ENCODE results near the gene MS4A6A.
"Not testable (repeated sequence)": the region's sequence is repeated elsewhere in the genome, so short reads cannot be mapped to it uniquely, and the experiment has no call there.

Gene MS4A6A, protein sequence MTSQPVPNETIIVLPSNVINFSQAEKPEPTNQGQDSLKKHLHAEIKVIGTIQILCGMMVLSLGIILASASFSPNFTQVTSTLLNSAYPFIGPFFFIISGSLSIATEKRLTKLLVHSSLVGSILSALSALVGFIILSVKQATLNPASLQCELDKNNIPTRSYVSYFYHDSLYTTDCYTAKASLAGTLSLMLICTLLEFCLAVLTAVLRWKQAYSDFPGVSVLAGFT

DNA sequence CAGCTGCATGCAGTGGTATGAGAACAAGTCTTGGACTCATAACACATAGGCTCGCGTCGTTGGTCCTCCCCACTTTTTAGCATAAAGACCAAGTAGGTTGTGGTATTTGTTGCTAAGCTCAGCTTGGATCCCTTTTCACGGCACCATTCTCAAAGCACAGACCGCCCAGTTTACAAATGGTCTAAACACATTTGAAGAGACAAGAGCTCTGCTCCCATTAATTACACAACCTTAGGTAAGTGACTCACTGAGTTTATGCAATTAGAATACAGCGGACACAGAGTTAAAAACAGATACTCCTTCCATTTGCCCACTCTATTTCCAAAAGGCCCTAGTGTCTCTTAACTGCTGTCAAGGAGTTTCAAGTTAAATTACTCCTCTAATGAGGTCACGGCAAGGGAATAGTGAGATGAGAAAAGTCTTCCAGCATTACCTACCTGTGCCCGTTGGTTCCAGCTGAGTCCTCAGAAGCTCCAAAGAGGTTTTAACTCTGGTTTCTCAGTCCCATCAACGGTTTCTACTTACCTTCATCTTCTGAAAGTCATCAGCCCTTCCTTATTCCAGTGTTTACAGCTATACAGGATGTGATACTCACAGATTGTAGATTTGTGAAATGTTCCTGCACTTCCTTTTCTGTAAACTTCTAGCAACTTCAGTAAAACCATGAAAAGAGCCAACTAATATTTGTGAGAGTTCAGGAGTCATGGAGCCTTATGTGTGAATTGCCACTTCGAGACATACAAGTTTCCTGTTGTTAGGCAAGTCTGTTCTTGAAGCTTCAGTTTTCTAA is at the start of gene MS4A6A:
MS4A6A (minus strand) TSS at position 543 of the 790 bp plus-strand sequence. CDS start 1,356 bp downstream, outside the sequence.
- H3K27me3 Mint-ChIP-seq (ENCODE audit: low read depth), result peaks cover 6% of the 10 kb centered on the region
- no peak within 1 kb of the TSS for H3K27ac Mint-ChIP-seq
- no peaks in the 10 kb centered on the region for H3K36me3 Mint-ChIP-seq (ENCODE audit: low read depth)
- DNase-seq (ENCODE audit: low spot score), result no peak
- H3K4me3 Mint-ChIP-seq, result no peak within 1 kb of the TSS
- H3K4me1 Mint-ChIP-seq (ENCODE audit: low read depth), result peaks cover 3% of the 10 kb centered on the region
- H3K9me3 Mint-ChIP-seq, result no peaks in the 10 kb centered on the region

- DNase-seq (ENCODE audit: low spot score), result no peak
- Mint-ChIP-seq H3K4me3 (no peak overlapping the region), H3K4me1 (ENCODE audit: low read depth) (no peaks in the 10 kb centered on the region), H3K36me3 (ENCODE audit: low read depth) (no peaks in the 10 kb centered on the region), H3K27me3 (ENCODE audit: low read depth) (no peaks in the 10 kb centered on the region), H3K27ac (no peak overlapping the region), H3K9me3 (no peaks in the 10 kb centered on the region)
Observed at GRCh38 chr11:60230681-60231080, 47.8 kb upstream of the MS4A6A start.

DNA sequence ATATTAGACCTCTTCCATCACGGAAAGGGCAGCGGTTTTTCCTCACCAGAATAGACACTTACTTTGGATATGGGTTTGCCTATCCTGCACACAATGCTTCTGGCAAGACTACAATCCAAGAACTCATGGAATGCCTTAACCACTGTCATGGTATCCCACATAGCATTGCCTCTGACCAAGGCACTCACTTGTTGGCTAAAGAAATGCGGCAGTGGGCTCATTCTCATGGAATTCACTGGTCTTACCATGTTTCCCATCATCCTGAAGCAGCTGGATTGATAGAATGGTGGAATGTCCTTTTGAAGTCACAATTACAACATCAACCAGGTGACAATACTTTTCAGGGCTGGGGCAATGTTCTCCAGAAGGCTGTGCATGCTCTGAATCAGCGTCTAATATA is 39.3 kb upstream of the MS4A6A start:
- H3K9me3 Mint-ChIP-seq, result no peaks in the 10 kb centered on the region
- no peak for DNase-seq (ENCODE audit: low spot score)

DNA sequence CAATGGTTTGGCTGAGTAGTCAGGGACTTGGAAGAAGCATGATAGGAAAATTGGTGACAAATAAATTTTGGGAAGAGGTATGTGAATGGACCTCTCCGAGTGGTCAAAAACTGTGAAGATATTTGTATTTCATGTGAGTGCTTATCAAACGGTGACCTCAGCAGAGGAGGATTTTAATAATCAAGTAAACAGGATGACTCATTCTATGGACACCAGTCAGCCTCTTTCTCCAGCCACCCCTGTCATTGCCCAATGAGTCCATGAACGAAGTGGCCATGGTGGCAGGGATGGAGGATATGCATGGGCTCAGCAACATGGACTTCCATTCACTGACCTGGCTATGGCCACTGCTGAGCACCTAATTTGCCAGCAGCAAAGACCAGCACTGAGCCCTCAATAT is 38.8 kb upstream of the MS4A6A start:
- no peak for DNase-seq (ENCODE audit: low spot score)
- no peaks in the 10 kb centered on the region for H3K36me3 Mint-ChIP-seq (ENCODE audit: low read depth)
- no peaks in the 10 kb centered on the region for H3K9me3 Mint-ChIP-seq
- H3K27ac Mint-ChIP-seq, result no peak overlapping the region
- H3K4me1 Mint-ChIP-seq (ENCODE audit: low read depth), result no peaks in the 10 kb centered on the region
- no peaks in the 10 kb centered on the region for H3K27me3 Mint-ChIP-seq (ENCODE audit: low read depth)
- H3K4me3 Mint-ChIP-seq, result no peak overlapping the region

More for the DNA sequence above, 39.3 kb upstream of the MS4A6A start:
- H3K27ac Mint-ChIP-seq, result no peak overlapping the region
- H3K4me3 Mint-ChIP-seq, result no peak overlapping the region
- H3K4me1 Mint-ChIP-seq (ENCODE audit: low read depth), result no peaks in the 10 kb centered on the region
- H3K27me3 Mint-ChIP-seq (ENCODE audit: low read depth), result no peaks in the 10 kb centered on the region
- H3K36me3 Mint-ChIP-seq (ENCODE audit: low read depth), result no peaks in the 10 kb centered on the region

DNA sequence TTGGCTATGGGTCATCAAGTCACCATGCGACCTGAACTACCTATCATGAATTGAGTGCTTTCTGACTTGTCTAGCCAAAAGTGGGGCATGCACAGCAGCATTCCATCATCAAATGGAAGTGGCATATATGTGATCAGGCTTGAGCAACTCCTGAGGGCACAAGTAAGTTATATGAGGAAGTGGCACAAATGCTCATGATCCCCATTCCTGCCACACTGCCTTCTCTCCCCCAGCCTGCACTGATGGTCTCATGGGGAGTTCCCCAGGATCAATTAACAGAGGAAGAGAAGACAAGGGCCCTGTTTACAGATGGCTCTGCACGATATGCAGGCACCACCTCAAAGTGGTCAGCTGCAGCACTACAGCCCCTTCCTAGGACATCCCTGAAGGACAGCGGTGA is 38.3 kb upstream of the MS4A6A start:
- no peak for DNase-seq (ENCODE audit: low spot score)
- H3K36me3 Mint-ChIP-seq (ENCODE audit: low read depth), result no peaks in the 10 kb centered on the region
- no peak overlapping the region for H3K4me3 Mint-ChIP-seq
- no peak overlapping the region for H3K27ac Mint-ChIP-seq
- H3K9me3 Mint-ChIP-seq, result no peaks in the 10 kb centered on the region
- no peaks in the 10 kb centered on the region for H3K4me1 Mint-ChIP-seq (ENCODE audit: low read depth)
- H3K27me3 Mint-ChIP-seq (ENCODE audit: low read depth), result no peaks in the 10 kb centered on the region

DNA sequence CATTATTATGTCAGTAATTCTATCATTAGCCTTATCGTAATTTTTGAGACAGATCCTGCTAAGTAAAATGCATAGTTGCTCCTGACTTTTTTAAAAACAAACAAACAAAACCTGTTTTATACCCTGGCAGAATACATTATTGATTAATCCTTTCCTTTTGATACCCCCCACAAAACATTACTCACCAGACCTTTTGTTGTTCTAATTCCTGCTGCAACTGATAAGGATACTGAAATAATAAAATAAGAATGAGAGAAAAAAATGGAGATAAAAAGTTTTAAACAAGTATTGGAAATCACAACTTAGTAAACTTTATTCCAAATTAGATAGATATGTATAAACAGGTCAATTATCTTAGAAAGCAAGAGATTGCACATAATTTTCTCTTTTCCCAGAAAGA is 31.5 kb upstream of the MS4A6A start:
- peaks cover 5% of the 10 kb centered on the region for H3K27me3 Mint-ChIP-seq (ENCODE audit: low read depth)
- no peaks in the 10 kb centered on the region for H3K9me3 Mint-ChIP-seq
- H3K4me1 Mint-ChIP-seq (ENCODE audit: low read depth), result no peaks in the 10 kb centered on the region
- H3K27ac Mint-ChIP-seq, result no peak overlapping the region
- H3K36me3 Mint-ChIP-seq (ENCODE audit: low read depth), result no peaks in the 10 kb centered on the region
- DNase-seq (ENCODE audit: low spot score), result no peak
- H3K4me3 Mint-ChIP-seq, result no peak overlapping the region

GRCh38 chr11:60211206-60211605 is 28.3 kb upstream of the MS4A6A start:
- DNase-seq (ENCODE audit: low spot score), result no peak
- H3K27me3 Mint-ChIP-seq (ENCODE audit: low read depth), result peaks cover 5% of the 10 kb centered on the region

GRCh38 chr11:60209977-60210376 is 27.1 kb upstream of the MS4A6A start:
- peaks cover 5% of the 10 kb centered on the region for H3K27me3 Mint-ChIP-seq (ENCODE audit: low read depth)
- no peaks in the 10 kb centered on the region for H3K4me1 Mint-ChIP-seq (ENCODE audit: low read depth)
- no peaks in the 10 kb centered on the region for H3K36me3 Mint-ChIP-seq (ENCODE audit: low read depth)
- no peak for DNase-seq (ENCODE audit: low spot score)
- no peaks in the 10 kb centered on the region for H3K9me3 Mint-ChIP-seq
- H3K27ac Mint-ChIP-seq, result no peak overlapping the region
- no peak overlapping the region for H3K4me3 Mint-ChIP-seq

More at GRCh38 chr11:60211206-60211605, 28.3 kb upstream of the MS4A6A start:
- Mint-ChIP-seq H3K9me3 (no peaks in the 10 kb centered on the region), H3K4me1 (ENCODE audit: low read depth) (no peaks in the 10 kb centered on the region), H3K27ac (no peak overlapping the region), H3K4me3 (no peak overlapping the region), H3K36me3 (ENCODE audit: low read depth) (no peaks in the 10 kb centered on the region)

DNA sequence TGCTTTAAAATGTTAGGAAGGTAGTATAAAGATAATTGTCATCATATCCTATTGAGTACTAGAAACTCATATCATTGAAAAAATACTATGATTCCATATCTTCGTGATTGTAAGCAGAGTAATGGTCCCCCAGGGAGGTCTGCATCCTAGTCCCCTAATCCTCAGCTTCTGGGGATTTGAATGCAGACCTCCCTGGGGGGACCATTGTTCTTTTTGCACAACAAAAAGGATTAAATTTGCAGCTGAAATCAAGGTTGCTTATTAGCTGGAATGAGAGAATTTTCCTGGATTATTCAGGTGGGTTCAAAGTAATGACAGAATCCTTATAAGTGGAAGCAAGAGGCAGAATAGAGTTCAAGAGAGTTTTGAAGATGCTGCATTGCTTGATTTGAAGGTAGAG is 26.1 kb upstream of the MS4A6A start:
- H3K9me3 Mint-ChIP-seq, result no peaks in the 10 kb centered on the region
- peaks cover 9% of the 10 kb centered on the region for H3K27me3 Mint-ChIP-seq (ENCODE audit: low read depth)
- no peak overlapping the region for H3K27ac Mint-ChIP-seq
- DNase-seq (ENCODE audit: low spot score), result no peak
- H3K36me3 Mint-ChIP-seq (ENCODE audit: low read depth), result no peaks in the 10 kb centered on the region
- no peak overlapping the region for H3K4me3 Mint-ChIP-seq
- no peaks in the 10 kb centered on the region for H3K4me1 Mint-ChIP-seq (ENCODE audit: low read depth)

- H3K27me3 Mint-ChIP-seq (ENCODE audit: low read depth), result peaks cover 9% of the 10 kb centered on the region
- no peaks in the 10 kb centered on the region for H3K4me1 Mint-ChIP-seq (ENCODE audit: low read depth)
- H3K4me3 Mint-ChIP-seq, result no peak overlapping the region
- no peaks in the 10 kb centered on the region for H3K36me3 Mint-ChIP-seq (ENCODE audit: low read depth)
- no peak for DNase-seq (ENCODE audit: low spot score)
- H3K27ac Mint-ChIP-seq, result no peak overlapping the region
- no peaks in the 10 kb centered on the region for H3K9me3 Mint-ChIP-seq
Observed at GRCh38 chr11:60208146-60208895, 25.4 kb upstream of the MS4A6A start.

DNA sequence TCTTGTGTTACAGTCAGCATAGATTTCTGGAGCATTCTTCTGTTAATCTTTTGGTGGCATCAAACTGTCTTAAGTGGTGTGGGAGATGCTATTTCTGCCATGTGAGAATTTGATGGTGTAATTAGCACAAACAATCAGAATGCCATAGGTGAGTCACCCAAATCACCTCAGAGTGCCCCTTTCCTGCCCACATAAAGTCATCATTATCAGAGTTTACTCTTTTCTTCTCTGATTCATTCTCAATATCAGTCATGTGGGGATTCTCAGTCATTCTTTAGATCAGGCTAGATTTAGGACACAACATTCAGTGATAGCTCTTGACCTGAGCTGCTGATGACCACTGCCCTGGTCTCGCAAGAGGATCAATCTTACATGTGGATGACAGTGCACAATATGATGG is 23.7 kb upstream of the MS4A6A start:
- Mint-ChIP-seq H3K4me3 (no peak overlapping the region), H3K4me1 (ENCODE audit: low read depth) (no peaks in the 10 kb centered on the region), H3K27me3 (ENCODE audit: low read depth) (peaks cover 9% of the 10 kb centered on the region), H3K36me3 (ENCODE audit: low read depth) (no peaks in the 10 kb centered on the region), H3K27ac (no peak overlapping the region), H3K9me3 (no peaks in the 10 kb centered on the region)
- DNase-seq (ENCODE audit: low spot score), result peak; percentile 4

DNA sequence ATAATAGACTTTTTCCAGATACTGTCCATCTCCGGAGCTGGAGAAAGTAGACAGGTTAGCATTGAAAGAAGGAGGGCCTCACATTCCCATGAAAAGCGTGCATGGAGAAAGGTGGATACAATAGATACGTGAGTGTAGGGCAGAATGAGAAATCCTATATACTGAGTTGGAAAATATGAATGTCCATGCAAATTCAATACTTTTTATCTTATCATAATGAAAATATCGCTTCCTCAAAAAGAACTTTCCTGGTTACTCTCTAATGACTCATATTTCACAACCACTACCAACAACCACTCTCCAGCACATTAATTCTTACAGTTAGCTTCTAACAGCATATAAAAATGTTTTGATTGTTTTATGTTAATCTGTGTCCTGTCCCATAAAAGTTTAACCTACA is 22.0 kb upstream of the MS4A6A start:
- no peaks in the 10 kb centered on the region for H3K9me3 Mint-ChIP-seq
- no peak overlapping the region for H3K27ac Mint-ChIP-seq
- no peak for DNase-seq (ENCODE audit: low spot score)
- H3K4me3 Mint-ChIP-seq, result no peak overlapping the region
- H3K4me1 Mint-ChIP-seq (ENCODE audit: low read depth), result no peaks in the 10 kb centered on the region
- H3K36me3 Mint-ChIP-seq (ENCODE audit: low read depth), result no peaks in the 10 kb centered on the region
- peaks cover 9% of the 10 kb centered on the region for H3K27me3 Mint-ChIP-seq (ENCODE audit: low read depth)

- not testable (repeated sequence) for DNase-seq (ENCODE audit: low spot score); H3K27ac Mint-ChIP-seq; H3K9me3 Mint-ChIP-seq; H3K36me3 Mint-ChIP-seq (ENCODE audit: low read depth); H3K4me3 Mint-ChIP-seq; H3K4me1 Mint-ChIP-seq (ENCODE audit: low read depth); H3K27me3 Mint-ChIP-seq (ENCODE audit: low read depth)
Observed at GRCh38 chr11:60201334-60201733, 18.5 kb upstream of the MS4A6A start.

- H3K9me3 Mint-ChIP-seq, result peaks cover 7% of the 10 kb centered on the region
- no peak overlapping the region for H3K4me3 Mint-ChIP-seq
- no peaks in the 10 kb centered on the region for H3K36me3 Mint-ChIP-seq (ENCODE audit: low read depth)
- no peak for DNase-seq (ENCODE audit: low spot score)
- no peak overlapping the region for H3K27ac Mint-ChIP-seq
- H3K27me3 Mint-ChIP-seq (ENCODE audit: low read depth), result peaks cover 2% of the 10 kb centered on the region
- peaks cover 4% of the 10 kb centered on the region for H3K4me1 Mint-ChIP-seq (ENCODE audit: low read depth)
Observed at GRCh38 chr11:60197442-60197841, 14.6 kb upstream of the MS4A6A start.
